ENCODE results near the gene AGPAT3.

AGPAT3 gene

DNA sequence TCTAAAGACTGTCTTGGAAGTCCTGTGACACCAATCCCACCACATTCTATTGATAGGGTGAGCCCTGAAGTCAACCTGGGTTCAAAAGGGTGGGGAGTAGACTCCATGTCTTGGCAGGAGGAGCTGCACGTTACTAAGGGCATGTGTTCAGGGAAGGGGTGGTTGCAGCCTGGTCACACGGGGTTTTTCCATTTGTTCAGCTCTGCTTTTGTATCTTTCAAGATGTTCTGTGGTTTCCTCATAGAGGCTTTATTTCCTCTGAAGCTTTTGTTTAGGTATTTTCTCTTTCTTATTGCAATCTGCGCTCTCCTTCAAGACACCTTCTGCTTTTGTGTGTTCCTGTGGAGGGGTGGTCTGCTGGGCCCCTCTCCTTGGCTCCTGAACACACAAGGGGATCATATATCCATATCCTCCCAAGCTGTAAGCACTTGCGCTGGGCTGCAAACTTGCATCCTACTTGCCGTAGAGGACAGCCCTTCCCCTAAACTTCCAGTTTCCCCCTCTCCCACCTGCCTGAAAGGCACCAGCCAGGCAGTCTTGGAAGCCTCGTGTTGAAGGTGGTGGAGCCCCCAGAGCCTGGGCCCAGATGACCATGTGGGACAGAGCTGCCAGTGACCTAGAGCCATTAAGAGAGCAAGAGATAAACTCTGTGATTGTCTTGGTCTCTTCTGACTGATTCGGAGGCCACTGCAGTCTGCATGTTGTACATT, 84.6 kb downstream of the AGPAT3 start:
- peaks cover 33 to 45% of the 10 kb centered on the region in 2 donors for H3K36me3 Mint-ChIP-seq
- peaks cover 29 to 36% of the 10 kb centered on the region in 2 donors for H3K4me1 Mint-ChIP-seq
- H3K4me3 Mint-ChIP-seq = peak overlapping the region in 1 of 2 donors; percentile 43
- H3K9me3 Mint-ChIP-seq = peaks cover 0 to 5% of the 10 kb centered on the region in 2 donors
- no peak overlapping the region for H3K27ac Mint-ChIP-seq
- ATAC-seq (replicated peaks) (peak in 1 of 2 donors; percentile 39), DNase-seq (no peak)
- no peaks in the 10 kb centered on the region for H3K27me3 Mint-ChIP-seq

- Mint-ChIP-seq H3K9me3 (peaks cover 0 to 5% of the 10 kb centered on the region in 2 donors), H3K36me3 (peaks cover 33 to 52% of the 10 kb centered on the region in 2 donors), H3K4me3 (no peak overlapping the region), H3K27me3 (no peaks in the 10 kb centered on the region), H3K4me1 (peaks cover 29 to 36% of the 10 kb centered on the region in 2 donors), H3K27ac (no peak overlapping the region)
- no peak for DNase-seq
- no peak for ATAC-seq (replicated peaks)
These were observed 85.5 kb downstream of the AGPAT3 start for GRCh38 chr21:43950481-43950880.

DNA sequence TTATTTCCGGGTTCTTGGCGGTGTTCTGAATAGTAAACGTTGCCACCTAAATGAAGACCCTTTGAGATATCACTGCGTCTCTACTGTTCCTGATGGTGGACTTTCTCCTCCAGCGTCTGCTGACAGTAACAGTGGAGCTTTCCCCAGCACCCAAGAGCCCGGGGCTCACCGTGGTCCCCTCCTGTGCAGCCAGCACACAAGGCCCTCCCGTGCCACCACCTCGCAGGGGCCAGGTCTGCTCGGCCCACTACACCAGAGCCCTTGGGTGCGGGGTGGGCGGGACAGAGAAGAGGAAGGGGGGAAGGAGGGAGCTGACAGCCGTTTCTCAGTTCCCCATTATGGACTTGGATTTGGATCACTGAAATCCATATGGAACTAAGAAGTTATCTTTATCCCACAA, 85.9 kb downstream of the AGPAT3 start:
- Mint-ChIP-seq H3K27ac (no peak overlapping the region), H3K4me1 (peaks cover 30 to 41% of the 10 kb centered on the region in 2 donors), H3K9me3 (peaks cover 0 to 5% of the 10 kb centered on the region in 2 donors), H3K27me3 (no peaks in the 10 kb centered on the region), H3K4me3 (no peak overlapping the region), H3K36me3 (peaks cover 33 to 52% of the 10 kb centered on the region in 2 donors)
- DNase-seq (no peak), ATAC-seq (replicated peaks) (no peak)

DNA sequence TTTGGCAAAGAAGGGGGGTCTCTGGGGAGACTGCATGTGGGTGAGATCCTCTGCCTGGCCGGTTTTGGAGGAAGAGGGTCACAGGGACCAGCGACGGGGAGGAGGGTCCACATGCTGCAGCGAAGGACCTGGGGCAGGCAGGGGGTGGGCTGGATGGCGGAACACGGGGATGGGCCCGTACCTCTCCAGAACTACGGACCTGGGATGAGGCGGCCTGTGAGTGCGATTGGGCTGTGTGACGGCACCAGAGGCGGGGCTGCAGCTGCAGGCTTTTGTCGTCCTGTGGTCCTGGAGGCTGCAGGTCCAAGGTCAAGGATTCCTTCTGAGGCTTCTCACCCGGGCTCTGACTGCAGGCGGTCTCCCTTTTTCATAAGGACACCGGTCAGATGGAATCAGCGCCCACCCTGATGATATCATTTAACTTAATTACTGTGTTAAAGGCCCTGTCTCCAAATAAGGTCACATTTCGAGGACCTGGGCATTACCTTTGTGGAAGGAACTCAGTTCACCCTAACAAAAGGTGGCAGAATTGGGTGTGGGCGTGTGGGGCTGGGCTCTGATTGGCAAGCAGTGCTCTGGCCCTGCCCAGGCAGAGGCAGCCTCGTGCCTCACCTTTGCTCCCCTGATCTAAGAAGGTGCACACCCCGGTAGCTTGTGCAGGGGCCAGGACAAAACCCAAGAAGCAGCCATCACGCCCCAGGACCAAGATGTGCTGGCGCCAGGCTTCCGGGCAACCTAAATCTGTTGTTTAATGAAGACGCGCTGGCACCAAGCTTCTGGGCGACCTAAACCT, 87.1 kb downstream of the AGPAT3 start:
- no peak for ATAC-seq (replicated peaks)
- Mint-ChIP-seq H3K27me3 (no peaks in the 10 kb centered on the region), H3K27ac (peak overlapping the region; percentile 32), H3K4me1 (peaks cover 42 to 53% of the 10 kb centered on the region in 2 donors), H3K9me3 (peaks cover 0 to 5% of the 10 kb centered on the region in 2 donors), H3K36me3 (peaks cover 31 to 46% of the 10 kb centered on the region in 2 donors), H3K4me3 (no peak overlapping the region)
- DNase-seq = no peak

DNA sequence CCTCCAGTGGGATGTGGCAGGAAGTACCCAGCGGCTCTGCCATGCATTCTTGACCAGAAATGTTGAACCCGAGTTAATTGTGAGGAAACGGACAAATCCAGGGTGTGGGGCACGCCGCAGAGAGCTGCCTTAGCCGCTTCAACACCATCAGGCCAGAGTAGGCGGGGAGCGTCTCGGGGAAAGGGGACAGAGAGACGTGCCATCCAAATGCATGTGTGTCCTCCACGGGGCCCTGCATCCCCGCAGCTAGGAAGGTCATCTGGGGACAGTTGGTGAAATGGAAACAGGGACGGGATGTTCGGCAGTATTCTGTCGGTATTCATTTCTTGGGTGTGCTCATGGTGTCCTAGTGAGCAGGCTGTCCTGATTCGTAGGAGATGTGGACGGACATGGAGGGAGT, 88.0 kb downstream of the AGPAT3 start:
- no peaks in the 10 kb centered on the region for H3K27me3 Mint-ChIP-seq
- peaks cover 23 to 37% of the 10 kb centered on the region in 2 donors for H3K36me3 Mint-ChIP-seq

GRCh38 chr21:43954042-43954441, 89.0 kb downstream of the AGPAT3 start:
- no peak for DNase-seq
- ATAC-seq (replicated peaks) = no peak
- Mint-ChIP-seq H3K27ac (peak overlapping the region; percentile 39), H3K36me3 (peaks cover 18 to 32% of the 10 kb centered on the region in 2 donors), H3K4me1 (peaks cover 42 to 54% of the 10 kb centered on the region in 2 donors), H3K9me3 (peaks cover 0 to 5% of the 10 kb centered on the region in 2 donors), H3K4me3 (no peak overlapping the region), H3K27me3 (no peaks in the 10 kb centered on the region)

More for the DNA sequence above, 88.0 kb downstream of the AGPAT3 start:
- H3K9me3 Mint-ChIP-seq = peaks cover 0 to 5% of the 10 kb centered on the region in 2 donors
- DNase-seq (no peak), ATAC-seq (replicated peaks) (no peak)
- peaks cover 42 to 54% of the 10 kb centered on the region in 2 donors for H3K4me1 Mint-ChIP-seq
- peak overlapping the region; percentile 51 for H3K27ac Mint-ChIP-seq
- no peak overlapping the region for H3K4me3 Mint-ChIP-seq

- Mint-ChIP-seq H3K27ac (no peak overlapping the region), H3K36me3 (peaks cover 14 to 23% of the 10 kb centered on the region in 2 donors), H3K4me3 (no peak overlapping the region), H3K9me3 (no peaks in the 10 kb centered on the region), H3K4me1 (peaks cover 36 to 46% of the 10 kb centered on the region in 2 donors), H3K27me3 (no peaks in the 10 kb centered on the region)
- no peak for DNase-seq
- no peak for ATAC-seq (replicated peaks)
These were observed 89.9 kb downstream of the AGPAT3 start for GRCh38 chr21:43954896-43955295.

GRCh38 chr21:43956019-43956669, 91.1 kb downstream of the AGPAT3 start:
- no peak for DNase-seq
- no peak for ATAC-seq (replicated peaks)
- H3K36me3 Mint-ChIP-seq = peaks cover 18% of the 10 kb centered on the region in 2 donors
- H3K27me3 Mint-ChIP-seq = no peaks in the 10 kb centered on the region
- H3K27ac Mint-ChIP-seq = peak overlapping the region; percentile 68
- H3K9me3 Mint-ChIP-seq = no peaks in the 10 kb centered on the region
- H3K4me3 Mint-ChIP-seq = peak overlapping the region in 1 of 2 donors; percentile 34
- peaks cover 33 to 35% of the 10 kb centered on the region in 2 donors for H3K4me1 Mint-ChIP-seq

DNA sequence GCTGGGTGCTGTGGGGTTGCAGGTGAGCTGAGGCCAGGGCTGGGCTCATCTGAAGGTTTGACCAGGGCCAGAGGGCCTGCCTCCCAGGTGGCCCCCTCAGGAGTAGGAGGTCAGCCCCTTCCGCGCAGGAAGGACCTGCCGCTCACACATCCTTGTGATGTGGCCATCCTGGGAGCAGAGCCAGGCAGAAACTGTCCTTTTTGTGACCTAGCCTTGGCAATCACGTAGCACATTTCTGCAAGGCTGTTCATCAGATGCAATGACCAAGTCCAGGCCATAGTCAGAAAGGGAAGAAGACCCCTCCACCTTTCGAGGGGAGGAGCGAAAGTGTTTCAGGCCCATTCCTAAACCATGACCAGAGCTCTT, 91.6 kb downstream of the AGPAT3 start:
- peaks cover 16 to 21% of the 10 kb centered on the region in 2 donors for H3K36me3 Mint-ChIP-seq
- peak overlapping the region; percentile 68 for H3K27ac Mint-ChIP-seq
- no peak for DNase-seq
- H3K27me3 Mint-ChIP-seq = no peaks in the 10 kb centered on the region
- H3K9me3 Mint-ChIP-seq = no peaks in the 10 kb centered on the region
- no peak for ATAC-seq (replicated peaks)
- H3K4me3 Mint-ChIP-seq = peak overlapping the region; percentile 34 to 40
- H3K4me1 Mint-ChIP-seq = peaks cover 30 to 34% of the 10 kb centered on the region in 2 donors

DNA sequence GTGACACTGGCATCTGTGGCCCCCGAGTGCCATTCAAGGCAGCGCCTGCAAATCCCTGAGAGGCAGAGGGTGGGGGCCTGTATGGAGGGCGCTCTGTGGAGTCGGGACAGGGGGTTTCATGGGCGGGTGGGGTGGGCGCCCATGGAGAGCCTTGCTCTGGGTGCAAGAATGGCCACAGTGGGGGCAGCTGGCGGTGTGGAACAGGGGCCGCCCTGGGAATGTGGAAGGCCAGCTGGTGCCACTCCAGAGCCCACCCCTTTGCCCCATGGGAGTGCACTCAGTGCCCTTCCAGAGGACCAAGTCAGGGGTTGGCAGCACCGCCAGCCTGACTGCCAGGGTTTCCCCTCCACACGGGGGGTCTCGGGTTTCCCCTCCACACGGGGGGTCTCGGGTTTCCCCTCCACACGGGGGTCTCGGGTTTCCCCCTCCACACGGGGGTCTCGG, 92.1 kb downstream of the AGPAT3 start:
- Mint-ChIP-seq H3K36me3 (peaks cover 14 to 17% of the 10 kb centered on the region in 2 donors), H3K4me1 (peaks cover 25 to 33% of the 10 kb centered on the region in 2 donors), H3K27ac (peak overlapping the region; percentile 56), H3K4me3 (peak overlapping the region in 1 of 2 donors; percentile 34), H3K27me3 (no peaks in the 10 kb centered on the region), H3K9me3 (no peaks in the 10 kb centered on the region)
- ATAC-seq (replicated peaks) = peak; percentile 35 to 48
- DNase-seq = no peak

- Mint-ChIP-seq H3K4me1 (peaks cover 23 to 32% of the 10 kb centered on the region in 2 donors), H3K27ac (no peak overlapping the region), H3K4me3 (no peak overlapping the region), H3K9me3 (no peaks in the 10 kb centered on the region), H3K36me3 (peaks cover 14 to 18% of the 10 kb centered on the region in 2 donors), H3K27me3 (no peaks in the 10 kb centered on the region)
- peak; percentile 61 for DNase-seq
- peak; percentile 67 to 79 for ATAC-seq (replicated peaks)
These were observed 92.8 kb downstream of the AGPAT3 start for GRCh38 chr21:43957611-43958362.

- ATAC-seq (replicated peaks) = peak in 1 of 2 donors; percentile 4
- Mint-ChIP-seq H3K4me1 (peaks cover 18 to 31% of the 10 kb centered on the region in 2 donors), H3K4me3 (no peak overlapping the region), H3K36me3 (peaks cover 18 to 23% of the 10 kb centered on the region in 2 donors), H3K27ac (no peak overlapping the region), H3K9me3 (no peaks in the 10 kb centered on the region), H3K27me3 (no peaks in the 10 kb centered on the region)
- no peak for DNase-seq
These were observed 93.5 kb downstream of the AGPAT3 start for GRCh38 chr21:43958364-43959158.

All from stimulated activated naive B cell treated with anti-CD40 and anti-IgM and Interleukin-4, amounts not matched to agents 10 μg/mL and 1 μg/mL and 100 μg/mL, for 72 hours (primary cell).